ENCODE results near the gene SV2C.

DNA sequence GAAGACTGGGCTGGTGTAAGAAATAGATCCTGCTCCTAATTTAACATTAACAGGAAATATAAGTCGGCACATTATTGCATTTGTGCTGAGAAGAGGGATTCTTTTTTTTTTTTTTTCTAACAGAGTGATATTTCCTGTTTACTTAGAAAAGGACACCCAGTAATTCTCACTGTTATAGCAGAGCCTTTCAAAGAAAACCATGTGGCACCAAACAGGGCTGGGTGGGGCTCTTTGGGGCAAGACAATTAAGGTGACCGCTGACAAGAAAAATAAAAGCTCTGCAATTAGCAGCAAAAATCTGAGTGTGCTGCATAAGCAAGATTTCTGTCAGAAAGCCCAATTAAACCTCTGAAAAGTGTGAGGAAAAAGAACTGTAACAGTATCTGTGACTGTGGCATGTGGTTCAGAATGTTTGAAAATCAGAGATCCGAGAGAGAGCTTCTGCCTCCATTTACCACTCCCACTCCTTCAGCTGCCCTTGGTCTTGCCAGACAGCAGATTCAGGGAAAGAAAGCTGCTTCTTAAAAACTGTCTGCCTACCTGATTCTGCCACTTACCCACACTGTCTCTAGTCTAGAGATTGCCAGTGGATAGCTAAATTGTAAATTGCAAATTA lies 242.8 kb downstream of the SV2C start:
- TF ChIP-seq, protein P1, sequence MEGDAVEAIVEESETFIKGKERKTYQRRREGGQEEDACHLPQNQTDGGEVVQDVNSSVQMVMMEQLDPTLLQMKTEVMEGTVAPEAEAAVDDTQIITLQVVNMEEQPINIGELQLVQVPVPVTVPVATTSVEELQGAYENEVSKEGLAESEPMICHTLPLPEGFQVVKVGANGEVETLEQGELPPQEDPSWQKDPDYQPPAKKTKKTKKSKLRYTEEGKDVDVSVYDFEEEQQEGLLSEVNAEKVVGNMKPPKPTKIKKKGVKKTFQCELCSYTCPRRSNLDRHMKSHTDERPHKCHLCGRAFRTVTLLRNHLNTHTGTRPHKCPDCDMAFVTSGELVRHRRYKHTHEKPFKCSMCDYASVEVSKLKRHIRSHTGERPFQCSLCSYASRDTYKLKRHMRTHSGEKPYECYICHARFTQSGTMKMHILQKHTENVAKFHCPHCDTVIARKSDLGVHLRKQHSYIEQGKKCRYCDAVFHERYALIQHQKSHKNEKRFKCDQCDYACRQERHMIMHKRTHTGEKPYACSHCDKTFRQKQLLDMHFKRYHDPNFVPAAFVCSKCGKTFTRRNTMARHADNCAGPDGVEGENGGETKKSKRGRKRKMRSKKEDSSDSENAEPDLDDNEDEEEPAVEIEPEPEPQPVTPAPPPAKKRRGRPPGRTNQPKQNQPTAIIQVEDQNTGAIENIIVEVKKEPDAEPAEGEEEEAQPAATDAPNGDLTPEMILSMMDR (IDR thresholded peaks at IDR 0.05; ENCODE audit: insufficient read depth, low read length, poor library complexity, severe bottlenecking): no peak
- TF ChIP-seq EZH2phosphoT487 (conservative IDR thresholded peaks at IDR 0.05; ENCODE audit: low read length): no peak

All from SU-DHL-6 (cell line).